SU-DHL-6 (cell line): Measurements from ENCODE around the gene TIE1.

ENCODE experiments used
- H2AFZ ChIP-seq: fragments of 200-600 bp; sonication (generic); 2 replicates; pipeline ENCODE4 v1.6.1; 2014; ENCODE audit warnings: low read depth, mild to moderate bottlenecking, moderate library complexity, mixed read lengths, antibody characterized with exemption, low read length; ENCODE audit not compliant: severe bottlenecking
- H3F3A ChIP-seq: fragments of 200-600 bp; shearing (Covaris generic); 2 replicates; pipeline ENCODE4 v1.6.0; 2016; ENCODE audit warnings: antibody characterized with exemption, mild to moderate bottlenecking; ENCODE audit not compliant: insufficient read depth
- H3K27ac ChIP-seq: fragments of 200-600 bp; sonication (generic); 2 replicates; pipeline ENCODE4 v1.5.1; 2016; ENCODE audit warnings: low read depth, mild to moderate bottlenecking, low read length, moderate library complexity, mixed read lengths
- H3K27me3 ChIP-seq: fragments of 200-600 bp; sonication (generic), shearing (Covaris generic); 2 replicates; pipeline ENCODE4 v1.6.0; 2014; ENCODE audit warnings: mild to moderate bottlenecking, low read length
- H3K36me3 ChIP-seq: fragments of 200-600 bp; sonication (generic); 2 replicates; pipeline ENCODE4 v1.6.1; 2014; ENCODE audit warnings: mild to moderate bottlenecking, low read length, mixed read lengths
- H3K4me2 ChIP-seq: fragments of 300-600, 200-600 bp; shearing (Covaris generic), sonication (generic); 2 replicates; pipeline ENCODE4 v1.6.0; 2014; ENCODE audit warnings: low read length, low read depth, mild to moderate bottlenecking; ENCODE audit not compliant: poor library complexity, severe bottlenecking
- H3K4me3 ChIP-seq: fragments of 200-600 bp; sonication (generic); 2 replicates; pipeline ENCODE4 v1.5.1; 2014; ENCODE audit warnings: antibody characterized with exemption, low read length, mild to moderate bottlenecking, mixed read lengths; ENCODE audit not compliant: insufficient read depth, poor library complexity, severe bottlenecking
- H3K79me2 ChIP-seq: fragments of 200-600 bp; sonication (generic); 2 replicates; pipeline ENCODE4 v1.6.1; 2014; ENCODE audit warnings: mild to moderate bottlenecking, low read length, moderate library complexity; ENCODE audit not compliant: insufficient read depth
- H3K9ac ChIP-seq: fragments of 200-600 bp; sonication (generic); 2 replicates; pipeline ENCODE4 v1.7.0; 2014; ENCODE audit warnings: mild to moderate bottlenecking, low read length
- H3K9me2 ChIP-seq: fragments of 200-600 bp; sonication (generic); replicated peaks from 2 replicates; pipeline ENCODE4 v1.6.1; 2014; ENCODE audit warnings: low read length; ENCODE audit not compliant: insufficient read depth
- H3K9me3 ChIP-seq: fragments of 200-600 bp; sonication (generic); 2 replicates; pipeline ENCODE4 v1.6.1; 2014; ENCODE audit warnings: low read length, mixed read lengths; ENCODE audit not compliant: insufficient read depth
- H4K20me1 ChIP-seq: fragments of 200-600 bp; sonication (generic); 2 replicates; pipeline ENCODE4 v1.6.1; 2014; ENCODE audit warnings: low read depth, mild to moderate bottlenecking, antibody characterized with exemption, low read length, moderate library complexity, mixed read lengths
- CTCF ChIP-seq: fragments of 200-600 bp; sonication (generic); IDR thresholded peaks from one replicate; pipeline ENCODE4 v1.5.1; 2017; ENCODE audit warnings: antibody characterized with exemption, mild to moderate bottlenecking, low read length, moderate library complexity; ENCODE audit not compliant: insufficient read depth, poor library complexity, severe bottlenecking
- EZH2phosphoT487 ChIP-seq: fragments of 200-600 bp; sonication (generic), shearing (Covaris generic); conservative IDR thresholded peaks from 2 replicates; pipeline ENCODE4 v1.6.1; 2018; ENCODE audit warnings: mild to moderate bottlenecking, antibody characterized with exemption, low read length, moderate library complexity, mixed read lengths

Gene TIE1

GRCh38 chr1:43267291-43267805 lies 33.4 kb upstream of the TIE1 start:
- Histone ChIP-seq H4K20me1 (no peaks in the 10 kb centered on the region), H2AFZ (no peak overlapping the region), H3K9ac (no peak overlapping the region), H3K27me3 (0 out of 2 replicates have a peak, but pooled peaks cover 2% of the 10 kb centered on the region), H3K9me2 (no peaks in the 10 kb centered on the region), H3K9me3 (peaks cover 8% of the 10 kb centered on the region; the same call in 1 of the 2 replicates), H3K4me2 (no peak overlapping the region), H3K27ac (no peak overlapping the region), H3K4me3 (no peak overlapping the region), H3K36me3 (no peaks in the 10 kb centered on the region), H3K79me2 (no peaks in the 10 kb centered on the region), H3F3A (no peaks in the 10 kb centered on the region)
- no peak for TF ChIP-seq CTCF
- no peak for TF ChIP-seq EZH2phosphoT487

- no peak overlapping the region for H3K9ac ChIP-seq
- H3K79me2 ChIP-seq: no peaks in the 10 kb centered on the region
- H3K4me3 ChIP-seq: no peak overlapping the region
- H3K4me2 ChIP-seq: no peak overlapping the region
- H3K36me3 ChIP-seq: no peaks in the 10 kb centered on the region
- no peak for TF ChIP-seq CTCF
- TF ChIP-seq EZH2phosphoT487: no peak
- no peaks in the 10 kb centered on the region for H3F3A ChIP-seq
- H3K27me3 ChIP-seq: 0 out of 2 replicates have a peak, but pooled peaks cover 2% of the 10 kb centered on the region
- no peaks in the 10 kb centered on the region for H4K20me1 ChIP-seq
- no peak overlapping the region for H3K27ac ChIP-seq
- peaks cover 5% of the 10 kb centered on the region; the same call in 1 of the 2 replicates for H3K9me3 ChIP-seq
- no peak overlapping the region for H2AFZ ChIP-seq
- no peaks in the 10 kb centered on the region for H3K9me2 ChIP-seq
Observed at GRCh38 chr1:43267818-43268425, 32.9 kb upstream of the TIE1 start.

GRCh38 chr1:43269627-43270375 lies 31.0 kb upstream of the TIE1 start, which contains the start of gene TMEM125:
TMEM125 (plus strand) TSS chr1:43269983; CDS start chr1:43272723, 2,740 bp downstream.
- H3K79me2 ChIP-seq: no peaks in the 10 kb centered on the region
- H3F3A ChIP-seq: no peaks in the 10 kb centered on the region
- H3K9me2 ChIP-seq: no peaks in the 10 kb centered on the region
- H3K27ac ChIP-seq: no peak within 1 kb of the TSS
- no peak within 1 kb of the TSS for H3K4me3 ChIP-seq
- H3K4me2 ChIP-seq: no peak within 1 kb of the TSS
- no peak within 1 kb of the TSS for H3K9ac ChIP-seq
- H3K27me3 ChIP-seq: 0 out of 2 replicates have a peak, but pooled peaks cover 2% of the 10 kb centered on the region
- H3K9me3 ChIP-seq: no peaks in the 10 kb centered on the region
- H2AFZ ChIP-seq: no peak within 1 kb of the TSS
- no peak for TF ChIP-seq CTCF
- TF ChIP-seq EZH2phosphoT487: no peak
- no peaks in the 10 kb centered on the region for H3K36me3 ChIP-seq
- H4K20me1 ChIP-seq: no peaks in the 10 kb centered on the region
